NCI-H69 (cell line): ENCODE data around the gene TNFRSF21.
A peak's percentile ranks its signal among the peaks of the same experiment; 100 is the strongest.
"Not testable (repeated sequence)": the region's sequence is repeated elsewhere in the genome, so short reads cannot be mapped to it uniquely, and the experiment has no call there.

Source experiments
- DNase-seq: peaks from one replicate; lab custom pipeline; 2025; lab: John Stamatoyannopoulos, UW

TNFRSF21 gene

GRCh38 chr6:47321577-47321976 lies 11.9 kb upstream of the TNFRSF21 start:
- DNase-seq: no peak

GRCh38 chr6:47319867-47320266 lies 10.2 kb upstream of the TNFRSF21 start:
- DNase-seq: no peak

- no peak for DNase-seq
Observed at GRCh38 chr6:47319382-47319781, 9.7 kb upstream of the TNFRSF21 start.

DNA sequence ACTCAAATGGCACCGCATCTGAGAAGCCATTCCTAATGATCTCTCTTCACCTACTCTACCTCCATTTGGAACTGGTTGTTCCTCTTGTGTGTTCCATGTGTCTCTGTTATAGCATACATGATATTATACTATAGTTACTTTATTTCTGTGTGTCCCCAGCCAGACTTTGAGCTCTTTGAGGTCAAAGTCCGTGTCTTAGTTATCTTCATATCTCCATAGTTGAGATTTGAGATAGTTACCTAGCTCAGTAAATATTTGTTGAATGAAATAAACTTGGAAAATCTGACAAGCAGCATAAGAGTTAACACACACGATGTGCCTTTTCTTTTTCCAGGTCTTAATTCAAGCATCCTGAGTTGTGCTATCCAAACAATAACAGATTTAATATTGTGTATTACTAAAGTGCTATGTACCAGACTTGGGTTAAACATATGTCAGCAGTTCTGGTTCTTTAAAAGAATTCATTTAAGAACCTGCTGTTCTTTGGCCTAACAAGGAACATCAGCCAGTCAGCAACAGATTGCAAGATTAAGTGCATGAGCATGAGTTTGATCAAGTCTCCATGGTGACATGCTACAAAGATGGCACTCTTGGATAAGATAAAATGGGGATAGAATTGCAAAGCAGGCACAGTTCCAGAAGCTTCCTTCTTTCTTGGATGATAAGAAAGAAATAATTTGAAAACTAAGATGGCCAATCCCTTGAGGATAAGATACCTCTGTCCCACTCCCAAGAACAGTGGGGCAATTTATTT lies 8.7 kb upstream of the TNFRSF21 start:
- no peak for DNase-seq

- DNase-seq: not testable (repeated sequence)
Observed at GRCh38 chr6:47315181-47315580, 5.5 kb upstream of the TNFRSF21 start.

DNA sequence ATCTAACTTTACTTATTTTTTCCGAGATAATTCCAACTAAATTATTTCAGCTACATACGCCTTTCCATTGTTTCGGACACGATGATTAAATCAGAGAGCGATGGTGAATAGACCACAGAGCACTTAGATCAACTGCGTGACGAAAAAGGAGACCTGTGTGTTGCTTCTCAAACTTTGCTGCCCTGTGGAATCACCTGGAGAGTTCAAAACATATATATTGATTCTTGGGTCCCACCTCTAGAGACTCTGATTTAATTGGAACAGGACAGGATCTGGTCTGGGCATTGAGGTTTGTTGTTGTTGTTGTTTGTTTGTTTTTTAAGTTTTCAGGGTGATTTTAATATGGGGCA lies 401 bp upstream of the TNFRSF21 start:
- DNase-seq: no peak

DNA sequence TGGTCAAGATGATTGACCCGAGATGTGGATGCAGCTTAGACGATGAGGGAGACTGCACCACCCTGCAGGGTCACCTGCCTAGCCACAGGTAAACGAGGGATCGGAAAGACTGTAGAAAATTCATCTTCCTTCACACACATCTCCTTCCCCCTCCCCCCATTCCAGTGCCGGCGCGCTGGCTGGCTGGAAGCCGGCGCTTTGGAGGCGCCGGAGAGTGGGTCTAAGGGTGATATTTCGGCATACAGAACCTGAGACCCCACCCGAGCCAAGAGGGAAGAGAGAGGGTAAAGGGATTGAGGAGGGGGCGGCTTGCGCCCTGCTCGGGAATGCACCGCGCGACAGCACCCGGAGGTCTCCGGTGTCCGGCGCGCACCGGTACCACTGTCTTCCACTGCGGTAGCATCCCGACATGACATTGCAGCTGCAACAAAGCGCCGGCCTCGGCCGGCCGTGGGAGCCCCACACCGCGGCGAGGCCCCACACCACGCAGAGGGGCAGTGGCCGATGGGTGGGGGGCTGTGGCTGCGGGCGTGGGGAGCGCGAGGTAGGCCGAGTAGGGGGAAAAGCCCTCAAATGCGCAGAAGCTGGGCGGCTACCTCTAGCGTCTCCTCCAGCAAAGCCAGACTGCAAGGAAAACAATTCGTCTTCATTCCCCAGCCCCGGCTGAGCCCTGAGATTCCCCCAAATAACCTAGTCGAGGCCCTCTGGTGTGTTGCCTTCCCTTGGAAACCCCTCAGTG lies 984 bp downstream of the TNFRSF21 start:
- peak; percentile 77 for DNase-seq

DNA sequence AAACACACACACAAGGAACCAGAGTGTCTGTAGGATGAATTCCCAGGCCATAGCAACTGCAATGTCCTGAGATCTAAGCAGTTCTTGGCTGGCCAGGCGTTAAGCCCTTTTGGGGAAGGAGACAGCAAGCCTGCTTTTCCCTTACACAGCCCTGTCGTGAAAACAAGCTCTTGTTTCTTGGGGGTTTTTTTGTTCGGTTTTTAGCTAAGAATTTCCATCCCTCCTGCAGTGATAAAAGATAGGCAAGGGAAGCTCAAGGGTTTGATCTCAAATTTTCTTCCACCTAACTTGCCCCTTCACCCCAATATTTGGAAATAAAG lies 1.5 kb downstream of the TNFRSF21 start:
- peak; percentile 48 for DNase-seq

DNA sequence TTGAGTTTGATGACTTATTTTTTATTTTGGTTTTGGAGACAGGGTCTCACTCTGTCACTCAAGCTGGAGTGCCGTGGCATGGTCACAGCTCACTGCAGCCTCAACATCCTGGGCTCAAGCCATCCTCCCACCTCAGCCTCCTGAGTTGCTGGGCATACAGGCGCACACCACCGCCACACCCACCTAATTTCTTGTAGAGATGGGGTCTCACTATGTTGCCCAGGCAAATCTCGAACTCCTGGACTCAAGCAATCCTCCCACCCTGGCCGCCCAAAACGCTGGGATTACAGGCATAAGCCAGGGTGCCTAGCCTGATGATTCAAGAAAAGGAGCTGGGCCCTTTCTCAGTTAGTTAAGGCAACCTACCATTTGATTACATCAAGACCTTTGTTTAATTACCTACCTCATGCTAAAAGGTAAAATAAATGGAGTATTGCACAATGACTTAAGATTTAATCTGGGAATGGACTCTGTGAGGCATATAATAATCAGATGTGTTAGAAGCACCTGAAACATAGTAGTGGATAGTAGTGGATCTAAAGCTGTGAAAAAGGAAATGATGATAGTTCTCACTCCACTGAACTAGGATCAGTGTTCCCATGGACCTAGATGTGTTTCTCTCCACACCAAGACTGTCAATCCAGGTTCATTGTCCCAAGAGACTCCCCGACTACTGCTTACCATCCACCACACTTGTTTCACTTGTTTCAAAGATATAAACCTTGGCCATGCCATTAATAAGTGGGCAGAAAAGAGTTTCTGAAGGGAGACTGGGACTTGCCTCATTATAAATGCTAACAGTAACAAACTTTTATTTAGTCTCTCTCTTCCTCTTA lies 2.1 kb downstream of the TNFRSF21 start:
- peak; percentile 48 for DNase-seq

- DNase-seq: no peak
Observed at GRCh38 chr6:47306887-47307286, 2.8 kb downstream of the TNFRSF21 start.

DNA sequence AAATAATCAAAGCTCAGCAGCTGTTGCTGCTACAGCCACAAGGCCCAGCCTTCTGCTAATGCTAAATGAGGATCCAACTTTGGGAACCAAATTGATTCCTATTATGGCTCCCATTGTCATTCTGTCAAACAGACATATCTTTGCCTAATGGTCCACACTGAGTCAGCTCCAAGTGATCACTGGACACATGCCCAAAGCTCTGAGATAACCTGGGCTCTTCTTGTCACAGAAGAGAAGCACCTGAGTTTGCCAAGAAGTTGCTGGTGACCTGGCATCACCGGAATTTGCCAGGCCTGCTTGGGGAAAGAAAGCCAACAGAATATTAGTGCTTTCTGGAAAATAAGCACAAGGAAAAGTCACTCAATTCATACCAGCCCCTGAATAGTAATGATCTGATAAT lies 5.8 kb downstream of the TNFRSF21 start:
- peak; percentile 64 for DNase-seq

GRCh38 chr6:47303342-47303741 lies 6.4 kb downstream of the TNFRSF21 start:
- DNase-seq: no peak

DNA sequence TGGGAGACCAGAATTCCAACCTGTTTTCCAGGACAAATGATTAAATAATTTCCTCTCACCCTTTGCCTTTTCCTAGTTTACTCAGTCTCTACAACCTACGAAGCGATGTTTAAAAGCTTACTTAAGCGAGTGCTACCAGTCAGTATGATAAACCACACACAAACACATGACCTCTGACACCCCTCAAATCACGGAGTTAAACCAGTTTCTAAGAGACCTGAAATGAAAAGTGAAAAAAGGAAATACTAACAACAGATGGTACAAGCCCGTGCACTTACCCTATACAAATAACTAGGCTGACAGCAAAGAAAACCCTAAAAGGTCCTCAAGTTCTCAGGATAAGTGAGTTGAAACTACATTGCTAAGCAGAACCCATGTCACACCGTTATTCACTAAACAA lies 7.7 kb downstream of the TNFRSF21 start:
- no peak for DNase-seq

DNA sequence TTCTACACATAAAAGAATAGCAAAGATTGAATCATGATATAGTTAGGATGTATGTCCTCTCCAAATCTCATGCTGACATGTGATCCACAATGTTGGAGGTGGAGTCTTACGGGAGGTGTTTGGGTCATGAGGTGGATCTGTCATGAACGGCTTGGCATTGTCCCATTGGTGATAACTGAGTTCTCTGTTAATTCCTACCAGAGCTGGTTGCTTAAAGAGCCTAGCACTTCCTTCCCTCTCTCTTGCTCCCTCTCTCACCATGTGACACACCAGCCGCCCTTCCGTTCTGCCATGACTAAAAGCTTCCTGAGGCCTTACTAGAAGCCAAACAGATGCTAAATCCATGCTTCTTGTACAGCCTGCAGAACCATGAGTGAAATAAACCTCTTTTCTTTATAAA lies 8.3 kb downstream of the TNFRSF21 start:
- no peak for DNase-seq

DNA sequence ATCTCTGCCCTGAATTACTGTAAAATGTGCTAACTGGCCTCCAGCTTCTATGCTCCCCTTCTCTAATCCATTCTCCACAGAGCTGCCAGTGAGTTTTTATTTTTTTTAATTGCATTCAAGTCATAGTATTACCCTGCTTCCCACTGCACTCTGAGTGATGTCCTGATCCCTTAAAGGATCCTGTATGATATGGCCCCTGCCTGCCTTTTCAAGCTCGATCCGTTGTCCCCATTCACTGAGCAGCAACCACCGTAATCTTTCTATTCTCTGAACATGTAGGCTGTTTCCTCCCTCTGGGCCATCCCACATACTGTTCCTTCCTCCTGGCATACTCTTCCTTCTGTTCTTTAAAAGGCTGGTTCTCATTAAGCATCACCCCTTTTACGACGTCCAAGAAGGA lies 9.3 kb downstream of the TNFRSF21 start:
- DNase-seq: no peak

DNA sequence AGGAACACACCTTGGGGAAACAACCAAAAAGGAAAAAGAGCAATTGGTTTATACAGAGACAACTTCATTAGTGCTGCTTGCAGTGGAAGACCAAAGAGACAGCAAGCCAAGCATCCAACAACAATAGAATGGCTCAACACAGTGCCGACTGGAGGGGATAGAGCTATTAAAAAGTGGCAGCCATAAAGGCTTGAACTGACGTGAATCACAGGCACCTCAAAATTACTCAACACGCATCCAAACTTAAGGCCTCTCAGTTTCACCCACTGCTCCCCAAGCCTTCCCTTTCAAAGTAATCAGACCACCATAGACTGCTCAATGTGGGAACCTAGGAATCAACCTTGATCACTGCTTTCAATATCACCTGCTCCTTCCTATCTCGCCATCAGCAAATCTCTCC lies 9.7 kb downstream of the TNFRSF21 start:
- no peak for DNase-seq

- peak; percentile 56 for DNase-seq
Observed at GRCh38 chr6:47298475-47298874, 11.2 kb downstream of the TNFRSF21 start.

- DNase-seq: no peak
Observed at GRCh38 chr6:47294990-47295389, 14.7 kb downstream of the TNFRSF21 start.

DNA sequence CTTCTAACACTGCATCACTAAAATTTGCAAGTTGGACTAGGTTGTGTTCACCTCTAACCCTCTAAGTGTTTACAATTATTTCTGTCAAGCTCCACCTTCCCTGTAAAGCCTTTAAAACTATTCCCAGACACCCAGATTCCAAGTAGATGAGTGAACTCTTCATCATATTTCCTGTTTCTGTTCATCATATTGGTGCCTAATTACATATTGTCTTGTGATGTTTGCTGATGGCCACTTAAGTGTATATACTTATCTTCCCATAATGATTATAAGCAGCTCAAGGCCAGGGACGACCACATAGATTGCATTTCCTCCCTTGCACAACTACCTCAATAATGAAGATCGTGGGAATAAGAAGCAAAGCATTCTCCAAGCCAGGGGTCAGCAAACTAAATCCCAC lies 16.8 kb downstream of the TNFRSF21 start:
- DNase-seq: peak; percentile 48

DNA sequence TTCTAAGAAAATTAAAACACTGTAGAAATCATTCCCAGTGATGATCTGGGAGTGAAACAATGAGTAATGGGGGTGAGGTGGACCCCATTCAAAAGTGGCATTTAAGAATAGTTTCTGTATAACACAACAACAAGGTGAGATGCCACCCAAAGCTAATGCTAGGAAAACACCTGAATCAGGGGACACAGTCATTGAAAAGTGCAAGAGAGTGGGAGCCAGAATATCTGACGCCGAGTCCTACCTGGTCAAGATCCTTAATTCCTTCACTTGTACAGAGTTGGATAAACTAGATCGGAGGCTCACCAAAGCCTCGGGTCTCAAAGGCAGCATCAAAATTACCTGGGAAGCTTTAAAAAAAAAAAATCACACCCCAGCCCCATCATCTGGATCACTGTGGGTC lies 17.7 kb downstream of the TNFRSF21 start:
- no peak for DNase-seq

DNA sequence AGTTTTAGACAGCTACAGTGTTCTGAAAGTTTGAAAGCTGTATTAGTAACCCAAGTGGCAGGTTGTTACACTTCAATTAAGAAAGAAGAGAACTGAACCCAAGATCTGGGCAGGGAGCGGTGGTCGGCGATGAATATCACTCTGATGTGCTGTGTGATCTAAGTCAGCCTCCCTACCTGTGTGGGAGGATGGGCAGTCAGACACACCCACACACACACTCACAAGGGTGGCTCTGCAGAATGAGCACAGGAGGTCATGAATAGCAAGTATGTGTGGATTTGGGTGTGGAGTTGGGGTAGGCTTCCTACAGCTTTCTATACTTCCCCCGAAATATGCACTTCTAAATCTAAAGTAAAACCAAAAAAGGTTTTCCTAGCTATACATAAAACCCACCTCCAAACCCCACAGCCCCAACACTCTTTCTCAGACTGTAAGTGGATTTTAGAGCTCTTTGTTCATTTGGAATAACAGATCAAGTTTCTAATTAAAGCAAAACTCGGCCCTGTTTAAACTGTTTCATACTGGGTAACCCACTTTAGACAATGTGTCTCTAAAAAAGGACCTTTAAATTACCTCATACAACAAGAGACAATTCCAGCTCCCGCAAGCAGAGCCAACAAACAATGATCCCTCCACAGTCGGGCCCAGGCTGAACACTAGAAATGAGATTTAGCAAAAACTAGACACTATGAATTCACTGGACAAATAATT lies 19.4 kb downstream of the TNFRSF21 start:
- DNase-seq: peak; percentile 47
